Astrocyte of the cerebellum (primary cell): ENCODE data around the gene HECTD4.
"Not testable (repeated sequence)": the region's sequence is repeated elsewhere in the genome, so short reads cannot be mapped to it uniquely, and the experiment has no call there.

Source experiments
- DNase-seq: peaks from one replicate; pipeline ENCODE4 v3.0.0-alpha.2; 2011; ENCODE audit warnings: low read depth
- H3K4me3 ChIP-seq: 2 replicates; pipeline ENCODE4 v1.5.1; 2011; ENCODE audit warnings: mild to moderate bottlenecking, low read depth, low read length, moderate library complexity
- in situ Hi-C: cut with HindIII; loops from 2 replicates; pipeline ENCODE4 v1.10.0; 2017; ENCODE audit warnings: low sequenced_read_pairs
- TF ChIP-seq, protein P1 (sequence below): IDR thresholded peaks from 2 replicates; pipeline ENCODE4 v1.5.1; 2012; ENCODE audit warnings: low read length, low read depth, moderate library complexity, mild to moderate bottlenecking; ENCODE audit errors: missing control alignments

Gene HECTD4

DNA sequence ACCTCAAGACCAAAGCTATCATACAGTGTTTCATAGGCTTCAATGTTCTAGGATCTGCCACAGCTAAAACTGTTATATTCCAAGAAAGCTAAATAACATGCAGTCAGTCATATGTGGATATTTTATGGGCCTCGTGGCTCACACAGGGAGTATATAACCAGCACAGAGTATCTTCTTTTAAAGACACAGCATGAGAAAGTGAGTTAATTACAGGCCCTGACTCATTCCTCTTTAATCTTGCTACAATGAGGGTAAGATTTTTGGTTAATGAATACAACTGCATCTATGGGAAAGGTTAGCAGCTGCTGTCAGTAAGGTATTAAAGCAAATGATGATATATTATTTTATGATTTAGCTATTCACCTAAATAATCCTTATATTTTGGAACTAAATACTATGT, 145.8 kb downstream of the HECTD4 start:
- TF ChIP-seq, protein P1, sequence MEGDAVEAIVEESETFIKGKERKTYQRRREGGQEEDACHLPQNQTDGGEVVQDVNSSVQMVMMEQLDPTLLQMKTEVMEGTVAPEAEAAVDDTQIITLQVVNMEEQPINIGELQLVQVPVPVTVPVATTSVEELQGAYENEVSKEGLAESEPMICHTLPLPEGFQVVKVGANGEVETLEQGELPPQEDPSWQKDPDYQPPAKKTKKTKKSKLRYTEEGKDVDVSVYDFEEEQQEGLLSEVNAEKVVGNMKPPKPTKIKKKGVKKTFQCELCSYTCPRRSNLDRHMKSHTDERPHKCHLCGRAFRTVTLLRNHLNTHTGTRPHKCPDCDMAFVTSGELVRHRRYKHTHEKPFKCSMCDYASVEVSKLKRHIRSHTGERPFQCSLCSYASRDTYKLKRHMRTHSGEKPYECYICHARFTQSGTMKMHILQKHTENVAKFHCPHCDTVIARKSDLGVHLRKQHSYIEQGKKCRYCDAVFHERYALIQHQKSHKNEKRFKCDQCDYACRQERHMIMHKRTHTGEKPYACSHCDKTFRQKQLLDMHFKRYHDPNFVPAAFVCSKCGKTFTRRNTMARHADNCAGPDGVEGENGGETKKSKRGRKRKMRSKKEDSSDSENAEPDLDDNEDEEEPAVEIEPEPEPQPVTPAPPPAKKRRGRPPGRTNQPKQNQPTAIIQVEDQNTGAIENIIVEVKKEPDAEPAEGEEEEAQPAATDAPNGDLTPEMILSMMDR, result no peak

DNA sequence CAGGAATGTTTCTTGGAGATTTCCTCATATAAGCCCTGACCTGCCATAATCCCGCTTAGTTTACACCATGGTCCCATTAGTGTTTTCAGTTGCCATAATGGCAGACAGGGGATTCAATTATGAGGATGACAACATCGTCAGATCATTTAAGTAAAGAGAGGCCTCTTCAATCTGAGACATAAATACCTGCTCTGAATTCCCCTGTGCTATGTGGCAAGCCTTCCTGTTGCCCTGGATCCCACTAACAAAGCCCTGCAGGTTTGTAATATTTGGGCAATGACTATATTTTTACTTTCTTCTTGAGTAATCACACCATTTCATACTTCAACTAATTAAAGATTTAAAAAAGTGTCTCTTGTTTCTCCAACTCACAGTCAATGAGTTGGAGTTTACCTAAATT, 147.9 kb downstream of the HECTD4 start:
- in situ Hi-C loops, result no loop called here
- TF ChIP-seq, protein P1, result no peak
- H3K4me3 ChIP-seq, result no peak overlapping the region
- no peak for DNase-seq

More for the DNA sequence above, 145.8 kb downstream of the HECTD4 start:
- no peak for DNase-seq
- in situ Hi-C loops, result no loop called here
- H3K4me3 ChIP-seq, result no peak overlapping the region

DNA sequence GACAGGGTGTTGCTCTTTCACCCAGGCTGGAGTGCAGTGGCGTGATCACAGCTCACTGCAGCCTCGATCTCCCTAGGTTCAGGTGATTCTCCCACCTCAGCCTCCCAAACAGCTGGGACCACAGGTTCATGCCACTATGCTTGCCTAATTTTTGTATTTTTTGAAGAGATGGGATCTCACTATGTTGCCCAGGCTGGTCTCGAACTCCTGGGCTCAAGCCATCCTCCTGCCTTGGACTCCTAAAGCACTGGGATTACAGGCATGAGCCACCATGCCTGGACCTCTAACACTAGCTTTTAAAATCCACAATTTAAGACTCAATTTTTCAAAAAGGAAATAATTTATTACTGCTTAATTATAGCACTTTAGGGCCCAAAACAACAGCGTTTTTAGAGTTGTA, 149.0 kb downstream of the HECTD4 start:
- DNase-seq, result no peak
- no peak overlapping the region for H3K4me3 ChIP-seq
- in situ Hi-C loops, result no loop called here
- TF ChIP-seq, protein P1, result no peak

DNA sequence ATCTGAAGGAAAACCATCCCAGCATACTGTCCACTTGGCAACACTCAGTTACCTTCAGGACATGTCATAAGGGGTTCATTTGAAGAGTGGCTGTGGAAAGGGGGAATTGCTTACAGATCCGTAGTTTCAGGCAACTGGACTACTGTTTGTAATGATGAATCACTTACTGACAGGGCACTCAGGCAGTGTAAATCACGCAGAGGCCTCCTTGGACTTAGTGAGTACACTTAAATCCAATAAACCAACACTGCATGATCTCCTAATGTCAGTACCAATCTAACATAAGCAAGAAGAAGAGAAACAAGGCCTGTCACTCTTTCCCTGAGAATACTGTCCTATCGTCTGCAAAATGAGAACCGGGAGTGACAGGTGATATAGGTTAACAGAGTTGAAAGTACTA, 152.1 kb downstream of the HECTD4 start:
- no peak overlapping the region for H3K4me3 ChIP-seq
- TF ChIP-seq, protein P1, result no peak
- in situ Hi-C loops, result no loop called here
- no peak for DNase-seq

DNA sequence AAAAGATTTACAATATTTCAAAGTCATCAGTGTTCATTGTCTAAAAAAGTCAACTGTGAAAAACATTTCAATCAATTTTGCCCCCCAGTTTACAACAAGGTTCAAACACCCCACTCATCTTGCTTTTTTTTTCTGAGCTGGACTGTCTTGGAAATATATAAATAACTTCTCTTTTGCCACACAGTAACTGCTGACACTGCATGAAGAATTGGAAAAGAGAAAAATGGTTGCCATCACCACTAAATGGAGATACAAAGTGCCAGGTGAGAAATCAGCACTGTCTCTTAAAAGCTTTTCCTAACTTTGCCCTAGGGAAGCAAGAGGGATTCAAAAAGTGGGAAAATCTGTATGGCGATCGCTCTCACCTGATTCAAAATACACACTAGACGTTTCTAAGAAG, 155.5 kb downstream of the HECTD4 start:
- in situ Hi-C loops, result loop anchor here (5.0 kb wide), 1 partner anchor 96 kb away; no protein-coding TSS in a partner anchor
- H3K4me3 ChIP-seq, result no peak overlapping the region
- no peak for DNase-seq
- TF ChIP-seq, protein P1, result no peak

DNA sequence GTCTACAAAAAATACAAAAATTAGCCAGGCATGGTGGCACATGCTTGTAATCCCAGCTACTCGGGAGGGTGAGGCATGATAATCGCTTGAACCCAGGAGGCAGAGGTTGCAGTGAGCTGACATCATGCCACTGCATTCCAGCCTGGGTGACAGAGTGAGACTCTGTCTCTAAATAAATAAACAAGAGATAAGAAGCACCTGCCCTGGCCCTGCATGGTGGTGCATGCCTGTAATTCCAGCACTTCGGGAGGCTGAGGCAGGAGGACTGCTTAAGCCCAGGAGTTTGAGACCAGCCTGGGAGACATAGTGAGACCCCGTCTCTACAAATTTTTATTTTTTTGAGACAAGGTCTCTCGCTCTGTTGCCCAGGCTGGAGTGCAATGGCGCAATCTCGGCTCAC, 161.6 kb downstream of the HECTD4 start:
- in situ Hi-C loops, DNase-seq, H3K4me3 ChIP-seq: not testable (repeated sequence)

DNA sequence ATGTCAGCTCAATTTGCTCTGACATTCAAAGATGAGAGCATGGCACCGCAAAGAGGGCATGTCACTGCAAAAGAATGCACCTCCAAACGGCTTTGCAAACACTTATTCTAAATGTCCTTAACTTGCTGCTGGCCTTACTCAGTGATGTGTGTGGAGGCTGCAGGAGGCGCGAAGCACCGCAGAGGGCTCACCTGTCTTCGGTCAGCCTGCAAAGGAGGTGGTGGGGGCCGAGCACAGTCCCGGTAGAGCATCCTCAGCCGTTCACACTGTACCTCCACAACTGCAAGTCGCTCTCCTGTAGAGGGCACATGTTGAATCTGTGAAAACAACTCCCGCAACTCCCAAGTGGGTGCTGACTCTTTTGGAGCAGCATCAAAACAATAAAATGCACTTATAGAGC, 163.0 kb downstream of the HECTD4 start:
- in situ Hi-C loops, result no loop called here
- TF ChIP-seq, protein P1, result no peak
- H3K4me3 ChIP-seq, result no peak overlapping the region
- no peak for DNase-seq
